Esophagus muscularis mucosa (tissue), 3 donors: ENCODE data around the gene SDK1.

Experiments
- EP300 ChIP-seq: sonication (generic); formaldehyde crosslinking; IDR thresholded peaks from one replicate; pipeline ENCODE4 v1.6.1; 2017; ENCODE audit warnings: antibody characterized with exemption
- TF ChIP-seq, protein P1 (sequence below), 3 experiments: fragments of 200-600 bp in 2 of 3; fragments of 450-650 bp in 1 of 3; sonication (generic) in 2 of 3; IDR thresholded peaks; one replicate each; pipeline ENCODE4 v1.5.1; 2017 to 2019; ENCODE audit warnings: antibody characterized with exemption in 3 of 3, mild to moderate bottlenecking in 2 of 3, moderate library complexity in 1 of 3

DNA sequence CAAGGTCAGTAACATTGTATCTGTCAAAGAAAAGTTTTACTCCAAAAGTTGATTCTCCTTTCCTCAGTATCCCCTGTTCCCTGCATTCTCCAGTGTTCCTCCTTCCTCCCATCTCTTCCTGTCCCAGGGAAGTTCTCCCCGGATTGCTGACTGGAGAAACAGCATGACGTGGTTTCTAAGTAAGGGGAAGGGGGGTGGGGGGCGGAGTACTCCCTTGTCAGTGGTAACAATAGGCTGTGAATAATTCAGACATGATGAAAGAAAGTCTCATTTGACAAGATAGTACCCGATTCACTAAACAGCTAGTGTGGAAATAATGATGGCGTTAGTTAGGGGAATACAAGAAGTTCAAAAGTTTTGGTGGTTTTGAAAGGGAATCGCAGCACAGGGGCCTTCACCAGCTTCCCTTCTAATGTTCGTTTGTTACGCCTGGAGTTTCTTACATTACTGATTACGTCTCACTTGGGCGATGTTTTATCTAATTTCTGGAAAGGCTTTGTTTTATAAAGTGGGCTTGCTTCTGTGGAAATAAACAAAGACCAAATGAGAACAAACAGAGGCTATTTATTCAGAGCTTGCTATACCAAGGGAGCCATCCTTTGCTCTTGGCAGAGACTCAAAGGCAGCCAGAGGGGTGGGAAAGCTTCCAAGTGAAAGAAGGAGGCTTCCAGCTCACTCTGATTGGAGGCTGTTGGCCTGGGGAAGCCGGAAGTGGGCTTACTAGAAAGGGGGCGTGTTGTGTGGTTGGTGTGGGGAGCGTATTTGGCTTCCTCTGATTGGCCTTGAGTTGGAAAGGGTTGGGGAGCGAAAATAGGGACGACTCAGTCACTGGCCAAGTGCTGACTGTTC lies 453.7 kb downstream of the SDK1 start:
- TF ChIP-seq, protein P1, sequence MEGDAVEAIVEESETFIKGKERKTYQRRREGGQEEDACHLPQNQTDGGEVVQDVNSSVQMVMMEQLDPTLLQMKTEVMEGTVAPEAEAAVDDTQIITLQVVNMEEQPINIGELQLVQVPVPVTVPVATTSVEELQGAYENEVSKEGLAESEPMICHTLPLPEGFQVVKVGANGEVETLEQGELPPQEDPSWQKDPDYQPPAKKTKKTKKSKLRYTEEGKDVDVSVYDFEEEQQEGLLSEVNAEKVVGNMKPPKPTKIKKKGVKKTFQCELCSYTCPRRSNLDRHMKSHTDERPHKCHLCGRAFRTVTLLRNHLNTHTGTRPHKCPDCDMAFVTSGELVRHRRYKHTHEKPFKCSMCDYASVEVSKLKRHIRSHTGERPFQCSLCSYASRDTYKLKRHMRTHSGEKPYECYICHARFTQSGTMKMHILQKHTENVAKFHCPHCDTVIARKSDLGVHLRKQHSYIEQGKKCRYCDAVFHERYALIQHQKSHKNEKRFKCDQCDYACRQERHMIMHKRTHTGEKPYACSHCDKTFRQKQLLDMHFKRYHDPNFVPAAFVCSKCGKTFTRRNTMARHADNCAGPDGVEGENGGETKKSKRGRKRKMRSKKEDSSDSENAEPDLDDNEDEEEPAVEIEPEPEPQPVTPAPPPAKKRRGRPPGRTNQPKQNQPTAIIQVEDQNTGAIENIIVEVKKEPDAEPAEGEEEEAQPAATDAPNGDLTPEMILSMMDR (IDR thresholded peaks at IDR 0.05), result no peak
- no peak for TF ChIP-seq EP300
